Measurements from ENCODE around the gene PAK1.
"Not testable (repeated sequence)": the region's sequence is repeated elsewhere in the genome, so short reads cannot be mapped to it uniquely, and the experiment has no call there.

Gene PAK1

DNA sequence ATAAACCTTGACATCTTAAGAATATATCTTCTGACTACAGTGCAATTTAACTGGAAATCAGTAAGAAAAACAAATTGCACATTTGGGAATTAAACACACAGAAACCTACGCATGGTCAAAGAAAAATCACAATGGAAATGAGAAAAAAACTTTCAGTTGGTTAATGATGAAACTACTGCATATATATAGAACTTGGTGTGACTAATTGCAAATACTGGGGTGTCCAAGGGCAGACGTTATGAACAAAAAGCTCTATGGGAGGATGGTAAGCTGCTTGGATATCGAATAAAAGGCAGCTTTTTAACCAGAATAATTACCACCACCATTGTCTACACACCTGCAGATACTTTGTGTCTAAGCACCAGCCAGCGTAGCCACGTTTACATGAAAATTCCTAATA lies 173.2 kb downstream of the PAK1 start:
- no peak for DNase-seq

- not testable (repeated sequence) for DNase-seq
These were observed 173.9 kb downstream of the PAK1 start for GRCh38 chr11:77300028-77300427.

DNA sequence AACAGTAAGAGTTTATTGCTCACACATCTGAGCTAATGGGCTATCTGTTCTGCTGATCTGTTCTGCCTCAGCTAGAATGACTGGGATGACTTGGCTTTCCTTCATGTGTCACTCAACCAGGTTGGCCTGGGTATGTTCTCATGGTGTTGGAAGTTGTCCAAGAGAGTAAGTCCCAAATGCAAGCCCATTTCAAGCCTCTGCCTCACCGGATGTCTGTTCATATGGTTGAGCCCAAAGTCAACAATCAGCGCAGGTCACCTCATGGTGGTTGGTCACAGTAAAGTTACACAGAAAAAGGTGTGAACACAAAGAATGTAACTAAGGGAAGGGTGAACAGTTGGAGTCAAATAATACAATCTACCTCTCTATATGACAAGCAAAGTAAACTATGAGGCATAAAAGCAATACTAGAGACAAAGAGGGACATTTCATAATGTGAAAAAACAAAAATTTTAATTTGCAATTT lies 174.3 kb downstream of the PAK1 start:
- no peak for DNase-seq

DNA sequence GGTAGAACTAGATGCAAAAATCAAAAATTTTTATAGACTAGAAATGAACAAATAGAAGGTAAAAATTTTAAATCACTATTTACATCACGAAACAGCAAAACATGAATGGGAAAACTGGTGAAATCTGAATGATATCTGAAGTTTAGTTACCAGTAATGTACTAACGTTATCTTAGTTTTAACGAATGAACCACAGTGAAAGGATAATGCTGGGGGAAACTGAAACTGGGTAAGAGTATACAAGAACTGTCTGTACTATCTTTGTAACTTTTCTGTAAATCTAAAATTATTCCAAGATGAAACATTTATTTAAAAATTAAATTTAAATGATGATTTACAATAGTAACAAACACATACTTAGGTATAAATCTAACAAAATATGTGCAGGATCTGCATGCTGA lies 179.9 kb downstream of the PAK1 start:
- DNase-seq = no peak

DNA sequence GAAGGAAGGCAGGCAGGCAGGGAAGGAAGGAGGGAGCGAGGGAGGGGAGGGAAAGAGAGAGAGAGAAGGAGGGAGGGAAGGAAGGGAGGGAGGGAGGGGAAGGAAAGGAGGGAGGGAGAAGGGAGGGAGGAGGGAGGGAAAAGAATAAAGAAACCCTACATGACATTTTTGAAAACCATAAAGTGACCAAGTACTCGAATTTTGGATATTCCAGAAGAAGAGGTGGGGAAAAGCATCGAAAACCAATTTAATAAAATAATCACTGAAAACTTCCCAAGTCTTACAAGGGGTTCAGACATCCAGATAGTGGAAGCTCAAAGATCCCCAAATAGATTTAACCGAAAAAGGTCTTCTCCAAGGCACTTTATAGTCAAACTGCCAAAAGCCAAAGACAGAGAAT lies 184.2 kb downstream of the PAK1 start:
- DNase-seq = no peak

- peak; percentile 24 for DNase-seq
These were observed 186.2 kb downstream of the PAK1 start for GRCh38 chr11:77287615-77288273.

- no peak for DNase-seq
These were observed 186.8 kb downstream of the PAK1 start for GRCh38 chr11:77287136-77287535.

- no peak for DNase-seq
These were observed 189.1 kb downstream of the PAK1 start for GRCh38 chr11:77284476-77285468.

DNA sequence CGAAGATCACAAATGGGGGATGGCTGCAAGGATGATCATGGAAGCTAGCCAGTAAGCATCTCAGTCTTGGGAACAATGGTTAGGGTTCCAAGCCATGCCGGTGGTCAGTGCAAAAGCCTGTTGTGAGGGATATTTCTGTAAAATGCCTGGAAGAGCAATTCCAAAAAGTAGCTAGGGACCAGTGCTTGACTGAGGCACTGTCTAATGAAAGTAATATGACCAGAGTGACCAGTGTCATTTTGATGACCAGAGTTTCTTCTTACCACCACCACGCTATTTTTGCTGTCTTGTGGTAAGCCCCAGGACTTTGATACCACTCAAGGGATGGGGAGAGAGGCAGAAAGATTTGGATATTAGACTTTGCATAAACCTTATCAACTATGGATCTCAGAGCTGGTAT lies 190.8 kb downstream of the PAK1 start:
- DNase-seq = no peak

GRCh38 chr11:77278595-77279506 lies 195.0 kb downstream of the PAK1 start:
- DNase-seq = no peak

GRCh38 chr11:77276271-77276670 lies 197.6 kb downstream of the PAK1 start:
- DNase-seq = no peak
